Testis (tissue), 3 donors: ENCODE data around the gene CDC25B. TPM values are rescaled to one million over a fixed set of nuclear protein-coding genes. Genes with fewer than 3 reads are reported as not detected.

Experiments used
- DNase-seq: peaks from one replicate; pipeline ENCODE4 v3.0.0-alpha.2; 2019
- H3K27ac ChIP-seq, 2 donors: fragments of 200-600 bp; sonication (generic); one replicate each; pipeline ENCODE4 v1.5.1; 2019
- H3K27me3 ChIP-seq: fragments of 200-600 bp; sonication (generic); one replicate; pipeline ENCODE4 v1.5.1; 2019
- H3K36me3 ChIP-seq: fragments of 200-600 bp; sonication (generic); one replicate; pipeline ENCODE4 v1.5.1; 2017; ENCODE audit warnings: low read depth; ENCODE audit errors: missing control alignments
- H3K4me1 ChIP-seq: fragments of 200-600 bp; sonication (generic); one replicate; pipeline ENCODE4 v1.5.1; 2019
- H3K4me3 ChIP-seq, 2 donors: fragments of 200-600 bp; sonication (generic); one replicate each; pipeline ENCODE4 v1.5.1; 2017 to 2019
- H3K9me3 ChIP-seq: fragments of 200-600 bp; sonication (generic); one replicate; pipeline ENCODE4 v1.5.1; 2017
- POLR2A ChIP-seq: fragments of 450-650 bp; IDR thresholded peaks from one replicate; pipeline ENCODE4 v1.6.1; 2017; ENCODE audit warnings: antibody characterized with exemption, mild to moderate bottlenecking, moderate library complexity
- WGBS, 2 donors: methylation state at CpG; one replicate each; pipeline ENCODE4 v1.1.5; 2018; 5-methylcytosine and 5-hydroxymethylcytosine counted together
- intact Hi-C: fragments of 100-400 bp; cut with DNase I; formaldehyde crosslinking; loops from one replicate; pipeline ENCODE4 v1.15.1; 2023; ENCODE audit warnings: low total_unique reads
- polyA plus RNA-seq: library from polyadenylated mRNA; stranded (reverse); fragments of 350-450 nt; fragmentation: Illumina TruSeq; extraction: RNeasy Lipid Tissue Mini Kit (QIAGEN cat#74804); gene quantifications from one replicate; pipeline ENCODE4 v1.2.3, GENCODE V29; 2014; ENCODE audit warnings: low read depth, low replicate concordance; ENCODE audit not compliant: insufficient read depth
- total RNA-seq, 2 donors: library from RNA; depleted of rRNA; stranded (reverse); fragments of >200 nt; gene quantifications; one replicate each; pipeline ENCODE4 v1.2.3, GENCODE V29; 2016
- TF ChIP-seq, protein P1 (sequence below), 3 experiments: fragments of 450-650 bp in 2 of 3; fragments of 200-600 bp in 1 of 3; sonication (generic) in 1 of 3; IDR thresholded peaks; one replicate each; pipeline ENCODE4 v1.5.1; 2016 to 2019; ENCODE audit warnings: antibody characterized with exemption in 3 of 3, mild to moderate bottlenecking in 2 of 3, moderate library complexity in 1 of 3

Gene CDC25B
- total and polyA plus RNA-seq, 3 donors from 2014 or later: 14.4 to 45.6 (median 25.4) TPM

GRCh38 chr20:3760655-3761348 is 35.3 kb upstream of the CDC25B start:
- intact Hi-C loops: no loop called here
- DNase-seq: no peak
- H3K27ac ChIP-seq: no peak overlapping the region
- H3K9me3 ChIP-seq: no peaks in the 10 kb centered on the region
- H3K4me3 ChIP-seq: no peak overlapping the region
- no peaks in the 10 kb centered on the region for H3K36me3 ChIP-seq
- WGBS, 2 donors: 76 to 83% methylated on average over 7 to 10 of the region's 10 CpGs
- H3K27me3 ChIP-seq: no peaks in the 10 kb centered on the region
- TF ChIP-seq, protein P1, sequence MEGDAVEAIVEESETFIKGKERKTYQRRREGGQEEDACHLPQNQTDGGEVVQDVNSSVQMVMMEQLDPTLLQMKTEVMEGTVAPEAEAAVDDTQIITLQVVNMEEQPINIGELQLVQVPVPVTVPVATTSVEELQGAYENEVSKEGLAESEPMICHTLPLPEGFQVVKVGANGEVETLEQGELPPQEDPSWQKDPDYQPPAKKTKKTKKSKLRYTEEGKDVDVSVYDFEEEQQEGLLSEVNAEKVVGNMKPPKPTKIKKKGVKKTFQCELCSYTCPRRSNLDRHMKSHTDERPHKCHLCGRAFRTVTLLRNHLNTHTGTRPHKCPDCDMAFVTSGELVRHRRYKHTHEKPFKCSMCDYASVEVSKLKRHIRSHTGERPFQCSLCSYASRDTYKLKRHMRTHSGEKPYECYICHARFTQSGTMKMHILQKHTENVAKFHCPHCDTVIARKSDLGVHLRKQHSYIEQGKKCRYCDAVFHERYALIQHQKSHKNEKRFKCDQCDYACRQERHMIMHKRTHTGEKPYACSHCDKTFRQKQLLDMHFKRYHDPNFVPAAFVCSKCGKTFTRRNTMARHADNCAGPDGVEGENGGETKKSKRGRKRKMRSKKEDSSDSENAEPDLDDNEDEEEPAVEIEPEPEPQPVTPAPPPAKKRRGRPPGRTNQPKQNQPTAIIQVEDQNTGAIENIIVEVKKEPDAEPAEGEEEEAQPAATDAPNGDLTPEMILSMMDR (IDR thresholded peaks at IDR 0.05): no peak
- TF ChIP-seq POLR2A: no peak
- H3K4me1 ChIP-seq: no peaks in the 10 kb centered on the region

DNA sequence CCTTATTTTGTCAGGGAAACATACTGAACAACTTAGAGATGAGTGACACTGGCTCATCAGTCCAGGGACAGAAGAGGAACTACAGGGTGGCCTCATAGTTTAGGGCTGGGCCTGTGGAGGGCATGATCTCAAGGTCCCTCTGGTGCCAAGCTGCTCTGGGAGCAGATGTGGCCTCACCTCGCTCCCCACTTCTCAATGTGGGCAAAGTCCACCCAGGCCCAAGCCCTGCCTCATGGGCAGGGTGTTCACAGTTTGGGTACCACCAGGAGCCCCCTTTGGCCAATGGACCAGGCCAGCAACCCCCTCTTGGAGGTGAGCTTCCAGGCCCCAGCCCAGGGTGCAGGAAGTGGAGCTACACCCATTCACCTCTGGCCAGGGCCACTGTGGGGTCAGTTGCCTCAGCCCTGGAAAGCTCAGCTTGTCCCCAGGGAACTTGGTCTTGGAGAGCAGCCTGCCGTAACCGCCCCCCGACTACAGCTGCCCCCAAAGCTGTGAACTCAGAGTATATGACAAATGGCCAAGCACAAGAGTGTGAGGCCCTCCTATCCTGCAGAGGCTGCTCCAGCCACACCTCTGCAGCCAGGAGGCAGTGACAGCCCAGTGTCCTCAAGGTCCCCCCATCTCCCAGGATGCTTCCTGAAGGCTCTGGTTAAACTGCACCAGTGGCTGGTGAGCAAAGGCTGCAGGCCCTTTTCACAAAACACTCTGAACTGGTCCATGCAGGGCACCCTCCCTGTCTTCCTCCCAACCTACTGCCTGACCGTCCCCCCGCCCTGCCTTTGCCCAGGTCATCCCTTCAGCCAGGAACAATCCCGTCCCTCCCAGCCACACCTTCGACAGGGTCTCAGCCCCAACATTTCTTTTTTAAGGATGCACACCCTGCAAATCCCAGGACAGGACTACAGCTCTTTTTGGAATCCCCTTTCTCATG is 32.2 kb upstream of the CDC25B start:
- peaks cover 8% of the 10 kb centered on the region for H3K4me1 ChIP-seq
- no peaks in the 10 kb centered on the region for H3K36me3 ChIP-seq
- H3K27me3 ChIP-seq: no peaks in the 10 kb centered on the region
- no peak overlapping the region for H3K4me3 ChIP-seq
- DNase-seq: no peak
- no peak for TF ChIP-seq POLR2A
- TF ChIP-seq, protein P1 (IDR thresholded peaks at IDR 0.05): no peak
- 78 to 92% methylated on average over 5 to 8 of the region's 8 CpGs for WGBS, 2 donors
- no peak overlapping the region for H3K27ac ChIP-seq
- no peaks in the 10 kb centered on the region for H3K9me3 ChIP-seq
- intact Hi-C loops: no loop called here

DNA sequence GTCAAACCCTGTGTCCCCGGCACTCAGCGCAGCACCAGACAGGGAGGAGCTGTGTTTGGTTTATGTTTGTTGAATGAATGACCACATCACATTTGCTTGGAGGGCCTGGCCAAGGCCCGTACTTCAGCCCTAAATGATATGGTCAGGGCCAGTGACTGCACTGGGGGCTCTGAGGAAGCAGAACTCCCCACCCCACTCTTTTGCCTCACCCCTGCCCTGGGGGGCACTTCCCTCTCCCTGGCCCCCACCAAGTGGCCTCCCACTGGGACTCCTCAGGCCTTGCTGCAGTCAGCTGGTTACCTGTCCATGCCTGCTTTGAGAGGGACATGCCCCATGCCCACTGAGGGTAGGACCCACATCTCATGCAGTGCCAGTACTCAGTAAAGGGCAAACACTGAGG is 31.5 kb upstream of the CDC25B start:
- Histone ChIP-seq H3K9me3 (no peaks in the 10 kb centered on the region), H3K27ac (no peak overlapping the region), H3K27me3 (no peaks in the 10 kb centered on the region), H3K36me3 (no peaks in the 10 kb centered on the region), H3K4me1 (peaks cover 8% of the 10 kb centered on the region), H3K4me3 (no peak overlapping the region)
- WGBS, 2 donors: 94% methylated on average over 2 to 3 of the region's 3 CpGs
- DNase-seq: no peak
- intact Hi-C loops: no loop called here
- TF ChIP-seq, protein P1 (IDR thresholded peaks at IDR 0.05): no peak
- TF ChIP-seq POLR2A: no peak

GRCh38 chr20:3765171-3765882 is 30.8 kb upstream of the CDC25B start:
- no peak overlapping the region for H3K27ac ChIP-seq

More at GRCh38 chr20:3765171-3765882, 30.8 kb upstream of the CDC25B start:
- DNase-seq: no peak
- intact Hi-C loops: no loop called here
- Histone ChIP-seq H3K27me3 (no peaks in the 10 kb centered on the region), H3K9me3 (no peaks in the 10 kb centered on the region), H3K4me3 (no peak overlapping the region), H3K36me3 (no peaks in the 10 kb centered on the region), H3K4me1 (peaks cover 8% of the 10 kb centered on the region)
- WGBS, 2 donors: 67 to 69% methylated on average over 3 of the region's 3 CpGs
- no peak for TF ChIP-seq POLR2A
- TF ChIP-seq, protein P1 (IDR thresholded peaks at IDR 0.05): no peak
